Hindlimb muscle (tissue), 1 donor: ENCODE results near the gene BFSP1. TPM values are rescaled to one million over a fixed set of nuclear protein-coding genes. Genes with fewer than 3 reads are reported as not detected.

Source experiments
- DNase-seq: peaks from one replicate; pipeline ENCODE4 v3.0.0-alpha.2; 2013
- polyA plus RNA-seq: library from polyadenylated mRNA; unstranded; fragments of 120-200 nt; gene quantifications from one replicate; pipeline ENCODE4 v1.2.1, GENCODE V29; 2013; ENCODE audit not compliant: insufficient read length

Gene BFSP1
- polyA plus RNA-seq, 1 donor: 2.4 TPM

- no peak for DNase-seq
Measured at GRCh38 chr20:17495826-17496225, 35.4 kb downstream of the BFSP1 start.

GRCh38 chr20:17494201-17494600, 37.0 kb downstream of the BFSP1 start:
- no peak for DNase-seq

GRCh38 chr20:17493173-17493572, 38.0 kb downstream of the BFSP1 start:
- DNase-seq: no peak

DNA sequence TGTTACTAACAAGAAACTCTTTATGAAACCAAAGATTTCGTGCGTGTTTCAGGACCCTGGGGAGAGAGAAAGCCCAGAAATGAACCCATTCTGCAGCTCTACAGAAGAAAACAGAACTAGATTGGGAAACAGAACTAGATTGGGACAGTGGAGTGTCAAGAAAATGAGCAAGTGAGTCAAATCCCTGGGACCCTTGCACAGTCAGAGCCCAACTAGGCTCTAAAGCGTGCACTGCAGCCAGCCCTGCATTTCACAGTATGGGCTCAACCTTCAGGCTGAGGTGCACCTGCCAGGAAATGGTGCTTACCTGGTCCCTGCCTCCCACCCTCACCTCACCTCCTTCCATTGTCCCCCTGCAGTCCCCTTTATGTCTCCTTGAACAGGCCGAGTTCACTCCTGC, 39.7 kb downstream of the BFSP1 start:
- no peak for DNase-seq

- no peak for DNase-seq
Measured at GRCh38 chr20:17491041-17491440, 40.1 kb downstream of the BFSP1 start.

DNA sequence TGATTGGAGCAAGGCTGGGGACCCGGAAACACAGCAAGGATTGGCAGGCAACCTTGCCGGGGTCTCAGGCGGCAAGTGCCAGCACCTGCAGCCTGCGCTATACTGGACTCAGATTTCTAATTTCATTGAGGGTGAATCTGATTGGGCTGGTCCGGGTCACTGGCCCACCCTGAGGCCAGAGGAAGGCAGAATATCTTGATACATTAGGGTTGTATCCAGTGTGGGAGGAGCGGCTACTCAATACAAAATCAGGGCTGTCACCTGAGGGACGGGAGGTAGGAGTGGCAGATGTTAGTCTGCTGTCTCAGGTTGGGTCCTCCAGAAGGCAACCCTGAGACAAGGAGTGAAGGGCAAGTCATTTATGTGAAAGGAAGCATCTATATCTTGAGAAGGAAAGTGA, 40.7 kb downstream of the BFSP1 start:
- DNase-seq: no peak

GRCh38 chr20:17488916-17489600, 42.1 kb downstream of the BFSP1 start:
- no peak for DNase-seq

DNA sequence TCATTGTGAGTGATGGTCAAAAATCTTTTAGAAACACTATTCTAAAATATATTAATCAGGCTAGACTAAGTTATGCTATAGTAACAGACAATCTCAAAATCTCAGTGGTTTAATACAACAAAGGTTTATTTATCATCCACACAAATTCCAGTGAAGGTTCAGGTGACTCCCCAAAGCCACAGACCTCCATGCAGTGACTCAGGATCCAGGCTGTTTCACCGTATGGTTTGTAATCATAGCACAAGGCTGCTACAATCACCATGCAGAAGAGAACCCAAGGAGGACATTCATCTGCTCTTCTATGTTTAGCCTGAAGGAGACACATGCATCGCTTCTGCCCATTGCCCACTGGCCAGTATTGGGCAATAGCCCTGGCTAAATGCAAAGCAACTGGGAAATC, 46.2 kb downstream of the BFSP1 start:
- DNase-seq: no peak

DNA sequence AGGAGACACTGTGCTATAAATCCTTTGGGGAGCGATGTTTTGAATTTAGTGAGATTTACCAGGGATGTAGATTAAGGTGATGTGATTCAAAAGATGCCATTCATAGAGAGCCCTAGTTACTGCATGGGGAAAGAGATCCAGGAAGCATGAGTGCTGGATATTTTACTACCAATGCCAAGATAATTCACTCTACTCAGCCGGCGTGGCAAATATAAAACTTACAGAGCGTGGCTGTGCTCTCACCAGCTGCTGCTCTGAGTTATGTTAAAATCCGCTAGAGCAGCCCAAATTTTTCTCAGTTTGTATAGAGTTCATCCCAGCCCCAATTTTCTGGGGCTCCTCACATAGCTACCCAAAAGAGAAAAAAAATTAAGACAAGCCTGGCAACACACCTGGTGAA, 48.6 kb downstream of the BFSP1 start:
- DNase-seq: no peak

GRCh38 chr20:17481661-17482060, 49.5 kb downstream of the BFSP1 start:
- no peak for DNase-seq

GRCh38 chr20:17480696-17481095, 50.5 kb downstream of the BFSP1 start:
- DNase-seq: no peak

GRCh38 chr20:17479063-17479657, 52.0 kb downstream of the BFSP1 start:
- DNase-seq: no peak

GRCh38 chr20:17473659-17474058, 57.5 kb downstream of the BFSP1 start:
- no peak for DNase-seq

- no peak for DNase-seq
Measured at GRCh38 chr20:17471606-17472187, 59.5 kb downstream of the BFSP1 start.

GRCh38 chr20:17470973-17471372, 60.2 kb downstream of the BFSP1 start:
- DNase-seq: no peak

- no peak for DNase-seq
Measured at GRCh38 chr20:17470521-17470920, 60.7 kb downstream of the BFSP1 start.

GRCh38 chr20:17469246-17470030, 61.7 kb downstream of the BFSP1 start:
- no peak for DNase-seq

DNA sequence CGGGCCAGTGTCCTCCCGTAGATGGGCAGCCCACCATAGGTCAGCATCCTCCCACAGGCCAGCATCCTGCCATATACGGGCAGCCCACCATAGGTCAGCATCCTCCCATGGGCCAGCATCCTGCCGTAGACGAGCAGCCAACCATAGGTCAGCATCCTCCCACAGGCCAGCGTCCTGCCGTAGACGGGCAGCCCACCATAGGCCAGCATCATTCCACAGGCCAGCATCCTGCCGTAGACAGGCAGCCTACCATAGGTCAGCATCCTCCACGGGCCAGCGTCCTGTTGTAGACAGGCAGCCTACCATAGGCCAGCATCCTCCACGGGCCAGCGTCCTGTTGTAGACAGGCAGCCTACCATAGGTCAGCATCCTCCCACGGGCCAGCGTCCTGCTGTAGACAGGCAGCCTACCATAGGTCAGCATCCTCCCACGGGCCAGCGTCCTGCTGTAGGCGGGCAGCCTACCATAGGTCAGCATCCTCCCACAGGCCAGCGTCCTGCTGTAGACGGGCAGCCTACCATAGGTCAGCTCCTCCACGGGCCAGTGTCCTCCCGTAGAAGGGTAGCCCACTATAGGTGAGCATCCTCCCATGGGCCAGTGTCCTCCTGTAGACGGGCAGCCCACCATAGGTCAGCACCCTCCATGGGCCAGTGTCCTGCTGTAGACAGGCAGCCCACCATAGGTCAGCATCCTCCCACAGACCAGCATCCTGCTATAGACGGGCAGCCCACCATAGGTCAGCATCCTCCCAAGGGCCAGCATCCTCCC, 62.9 kb downstream of the BFSP1 start:
- no peak for DNase-seq

- DNase-seq: no peak
Measured at GRCh38 chr20:17467120-17467655, 64.0 kb downstream of the BFSP1 start.

DNA sequence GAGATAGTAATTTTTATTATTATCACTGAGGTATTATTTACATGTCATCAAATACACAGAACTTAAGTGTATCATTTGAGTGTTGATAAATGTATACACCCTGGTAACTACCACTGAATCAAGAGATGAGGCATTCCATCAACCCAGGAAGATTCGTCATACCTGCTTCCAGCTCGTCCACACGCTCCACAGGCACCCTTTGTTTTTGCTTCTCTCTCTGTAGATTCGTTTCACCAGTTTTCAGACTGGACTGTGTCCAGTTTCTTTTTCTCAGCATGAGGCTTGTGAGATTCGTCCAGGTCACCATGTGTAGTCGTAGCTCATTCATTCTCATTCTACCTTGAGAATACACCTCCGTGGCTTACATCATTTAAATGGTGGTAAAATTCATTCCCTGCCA, 64.5 kb downstream of the BFSP1 start:
- DNase-seq: no peak

DNA sequence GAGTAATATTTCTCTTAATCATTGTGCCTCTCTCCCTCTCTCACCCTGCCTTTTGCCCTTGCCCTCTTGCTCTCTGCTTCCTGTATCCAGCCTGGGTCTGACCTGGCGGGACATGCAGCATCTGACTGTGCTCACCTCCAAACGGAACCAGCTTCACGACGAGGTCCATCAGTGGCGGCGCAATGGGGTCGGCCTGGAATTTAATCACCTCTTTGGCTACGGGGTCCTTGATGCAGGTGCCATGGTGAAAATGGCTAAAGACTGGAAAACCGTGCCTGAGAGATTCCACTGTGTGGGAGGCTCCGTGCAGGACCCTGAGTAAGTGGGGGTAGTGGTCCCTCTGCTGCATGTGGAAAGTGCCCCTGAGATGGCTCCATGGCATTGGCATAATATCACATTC, 65.9 kb downstream of the BFSP1 start:
- no peak for DNase-seq

GRCh38 chr20:17463711-17464110, 67.5 kb downstream of the BFSP1 start:
- DNase-seq: no peak
